ENCODE measurements around the gene THUMPD3.

THUMPD3 gene

GRCh38 chr3:9397906-9398699, 35.2 kb downstream of the THUMPD3 start:
- peak; percentile 55 for DNase-seq

- DNase-seq = peak; percentile 59
Observed at GRCh38 chr3:9398700-9399336, 36.0 kb downstream of the THUMPD3 start.

GRCh38 chr3:9399337-9399703, 36.5 kb downstream of the THUMPD3 start:
- no peak for DNase-seq

GRCh38 chr3:9399746-9400145, 36.9 kb downstream of the THUMPD3 start:
- peak; percentile 97 for DNase-seq

GRCh38 chr3:9400616-9401015, 37.8 kb downstream of the THUMPD3 start:
- no peak for DNase-seq

GRCh38 chr3:9401986-9402385, 39.1 kb downstream of the THUMPD3 start:
- DNase-seq = no peak

- DNase-seq = peak; percentile 92
Observed at GRCh38 chr3:9402410-9403228, 39.8 kb downstream of the THUMPD3 start.

- DNase-seq = no peak
Observed at GRCh38 chr3:9403463-9403862, 40.6 kb downstream of the THUMPD3 start.

- DNase-seq = no peak
Observed at GRCh38 chr3:9404680-9405079, 41.8 kb downstream of the THUMPD3 start.

- DNase-seq = no peak
Observed at GRCh38 chr3:9405756-9406155, 42.9 kb downstream of the THUMPD3 start.

GRCh38 chr3:9406856-9407626, 44.2 kb downstream of the THUMPD3 start:
- no peak for DNase-seq

- no peak for DNase-seq
Observed at GRCh38 chr3:9408061-9408460, 45.2 kb downstream of the THUMPD3 start.

GRCh38 chr3:9408546-9408945, 45.7 kb downstream of the THUMPD3 start:
- no peak for DNase-seq

GRCh38 chr3:9409981-9410854, 47.4 kb downstream of the THUMPD3 start:
- no peak for DNase-seq

GRCh38 chr3:9411302-9411701, 48.4 kb downstream of the THUMPD3 start:
- no peak for DNase-seq

- DNase-seq = no peak
Observed at GRCh38 chr3:9412293-9412692, 49.4 kb downstream of the THUMPD3 start.

- no peak for DNase-seq
Observed at GRCh38 chr3:9414826-9415225, 52.0 kb downstream of the THUMPD3 start.

GRCh38 chr3:9415485-9416138, 52.8 kb downstream of the THUMPD3 start:
- DNase-seq = no peak

GRCh38 chr3:9416139-9416780, 53.4 kb downstream of the THUMPD3 start:
- DNase-seq = no peak

GRCh38 chr3:9420850-9421549, 58.1 kb downstream of the THUMPD3 start:
- DNase-seq = no peak
